ENCODE measurements around the gene SPATA4.

DNA sequence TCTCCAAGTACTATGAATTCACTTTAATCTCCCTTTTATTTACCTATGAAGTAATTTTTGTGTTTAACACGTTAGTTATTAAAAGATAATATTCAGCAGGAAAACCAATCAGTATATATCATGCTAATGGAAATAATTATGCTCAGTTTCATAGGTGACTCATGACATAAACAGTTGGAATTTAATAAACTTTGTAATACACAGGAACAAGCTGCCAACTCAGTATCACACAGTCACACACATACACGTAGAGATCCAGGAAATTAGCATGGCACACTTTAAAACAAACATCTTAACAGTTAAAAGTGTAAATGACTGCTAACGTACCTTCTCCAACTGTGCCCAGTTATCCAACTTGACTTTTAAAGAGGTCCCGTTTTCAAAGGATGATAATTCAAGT is 2.3 kb downstream of the SPATA4 start:
- TF ChIP-seq, protein P1, sequence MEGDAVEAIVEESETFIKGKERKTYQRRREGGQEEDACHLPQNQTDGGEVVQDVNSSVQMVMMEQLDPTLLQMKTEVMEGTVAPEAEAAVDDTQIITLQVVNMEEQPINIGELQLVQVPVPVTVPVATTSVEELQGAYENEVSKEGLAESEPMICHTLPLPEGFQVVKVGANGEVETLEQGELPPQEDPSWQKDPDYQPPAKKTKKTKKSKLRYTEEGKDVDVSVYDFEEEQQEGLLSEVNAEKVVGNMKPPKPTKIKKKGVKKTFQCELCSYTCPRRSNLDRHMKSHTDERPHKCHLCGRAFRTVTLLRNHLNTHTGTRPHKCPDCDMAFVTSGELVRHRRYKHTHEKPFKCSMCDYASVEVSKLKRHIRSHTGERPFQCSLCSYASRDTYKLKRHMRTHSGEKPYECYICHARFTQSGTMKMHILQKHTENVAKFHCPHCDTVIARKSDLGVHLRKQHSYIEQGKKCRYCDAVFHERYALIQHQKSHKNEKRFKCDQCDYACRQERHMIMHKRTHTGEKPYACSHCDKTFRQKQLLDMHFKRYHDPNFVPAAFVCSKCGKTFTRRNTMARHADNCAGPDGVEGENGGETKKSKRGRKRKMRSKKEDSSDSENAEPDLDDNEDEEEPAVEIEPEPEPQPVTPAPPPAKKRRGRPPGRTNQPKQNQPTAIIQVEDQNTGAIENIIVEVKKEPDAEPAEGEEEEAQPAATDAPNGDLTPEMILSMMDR (IDR thresholded peaks at IDR 0.05; ENCODE audit: low read depth, low read length), result no peak
- no peak for TF ChIP-seq MYC (IDR thresholded peaks at IDR 0.05; ENCODE audit: low read depth, low read length)

All from NB4 (cell line).